GM21528 (cell line): Measurements from ENCODE around the gene CLTCL1.

Experiments
- ATAC-seq: cut with Tn5 transposase; IDR thresholded peaks from one replicate; pipeline ENCODE4 v1.9.1; 2021; ENCODE audit warnings: mild to moderate bottlenecking, moderate library complexity; ENCODE audit not compliant: unreplicated experiment, low FRiP score

CLTCL1 gene

DNA sequence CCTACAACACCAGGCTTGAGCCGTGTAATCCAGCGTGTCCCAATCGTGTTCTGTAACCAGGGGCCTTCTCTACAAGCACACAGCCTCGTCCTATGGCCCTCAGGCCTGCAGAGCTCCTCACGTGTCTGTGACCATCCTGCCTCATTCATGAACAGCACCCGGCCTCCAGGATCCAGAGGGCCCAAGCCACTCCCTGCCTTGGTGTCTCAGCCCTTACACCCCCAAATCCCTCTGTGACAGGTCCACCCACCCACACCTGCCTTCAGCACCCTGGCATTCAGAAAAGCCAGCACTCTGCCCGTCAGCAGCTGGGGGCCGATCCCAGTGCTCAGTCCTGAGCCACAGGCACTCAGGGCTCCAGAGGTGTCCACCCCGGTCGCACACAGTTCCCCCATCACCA is 154.6 kb downstream of the CLTCL1 start:
- no peak for ATAC-seq

DNA sequence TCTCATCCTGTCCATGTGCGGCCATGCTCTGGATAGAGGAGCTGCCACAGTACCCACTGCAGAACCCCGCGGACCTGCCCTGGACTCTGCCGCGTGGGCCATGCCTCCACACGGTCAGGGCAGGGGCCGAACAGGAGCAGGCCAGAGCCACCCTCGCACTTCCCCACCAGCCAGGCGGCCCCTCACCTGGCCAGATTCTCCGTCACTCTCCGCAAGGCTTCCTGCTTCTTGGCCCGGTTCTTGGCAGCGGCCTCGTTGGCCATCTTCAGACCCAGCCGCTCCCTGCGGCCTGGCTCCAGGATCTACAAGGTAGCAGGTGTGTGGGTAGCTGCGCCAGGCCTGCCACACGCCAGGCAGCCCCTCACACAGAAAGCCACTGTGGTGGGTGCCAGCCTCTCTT is 156.6 kb downstream of the CLTCL1 start:
- no peak for ATAC-seq

DNA sequence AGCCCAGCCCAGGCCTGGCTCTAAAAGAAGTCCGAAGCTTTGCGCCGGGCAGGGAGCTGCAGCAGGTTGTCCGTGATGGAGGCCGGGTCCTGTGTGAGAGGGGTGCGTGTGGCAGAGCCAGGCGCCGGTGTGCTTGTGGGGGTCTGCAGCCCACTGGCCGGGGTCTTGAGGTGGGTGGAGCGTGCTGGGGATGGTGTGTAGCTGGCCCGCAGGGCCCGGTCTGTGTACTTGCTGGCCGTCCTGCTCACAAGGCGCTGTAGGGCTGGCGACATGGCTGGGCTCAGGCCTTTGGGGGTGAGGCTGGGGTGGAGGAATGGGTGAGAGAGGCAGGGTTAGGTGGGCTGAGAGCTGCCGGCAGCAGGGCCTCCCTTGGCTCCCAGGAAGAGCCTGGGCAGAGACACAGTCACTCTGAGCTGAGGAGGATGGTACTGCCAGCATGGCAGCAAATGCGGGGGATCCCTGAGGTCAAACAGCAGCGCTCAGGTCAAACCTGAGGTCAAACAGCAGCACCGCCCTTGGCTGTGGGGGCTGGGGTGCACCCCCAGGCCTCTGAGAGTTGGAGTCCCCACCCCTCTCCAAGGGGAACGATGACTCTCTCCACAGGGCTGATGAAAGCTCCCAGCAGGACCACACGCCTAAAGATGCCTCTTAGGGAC is 157.2 kb downstream of the CLTCL1 start:
- no peak for ATAC-seq

DNA sequence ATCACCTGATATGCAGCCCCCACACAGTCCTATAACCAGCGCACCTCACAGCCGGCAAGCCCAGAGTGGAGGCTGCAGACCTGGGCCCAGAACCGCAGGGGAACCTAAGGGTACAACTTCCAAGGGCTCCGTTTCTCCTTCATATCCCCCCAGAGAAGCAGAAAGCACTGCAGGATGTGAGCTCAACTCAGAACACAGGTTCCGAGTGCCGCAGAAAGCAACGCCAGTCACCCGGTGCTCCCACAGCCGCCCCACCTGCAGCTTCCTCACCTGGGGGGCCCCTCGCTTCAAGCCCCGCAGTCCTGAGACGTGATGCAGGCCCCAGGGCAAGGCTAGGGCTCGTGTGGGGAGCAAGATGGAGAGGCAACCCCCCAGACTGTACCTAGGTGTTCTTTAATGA is 158.0 kb downstream of the CLTCL1 start:
- no peak for ATAC-seq

DNA sequence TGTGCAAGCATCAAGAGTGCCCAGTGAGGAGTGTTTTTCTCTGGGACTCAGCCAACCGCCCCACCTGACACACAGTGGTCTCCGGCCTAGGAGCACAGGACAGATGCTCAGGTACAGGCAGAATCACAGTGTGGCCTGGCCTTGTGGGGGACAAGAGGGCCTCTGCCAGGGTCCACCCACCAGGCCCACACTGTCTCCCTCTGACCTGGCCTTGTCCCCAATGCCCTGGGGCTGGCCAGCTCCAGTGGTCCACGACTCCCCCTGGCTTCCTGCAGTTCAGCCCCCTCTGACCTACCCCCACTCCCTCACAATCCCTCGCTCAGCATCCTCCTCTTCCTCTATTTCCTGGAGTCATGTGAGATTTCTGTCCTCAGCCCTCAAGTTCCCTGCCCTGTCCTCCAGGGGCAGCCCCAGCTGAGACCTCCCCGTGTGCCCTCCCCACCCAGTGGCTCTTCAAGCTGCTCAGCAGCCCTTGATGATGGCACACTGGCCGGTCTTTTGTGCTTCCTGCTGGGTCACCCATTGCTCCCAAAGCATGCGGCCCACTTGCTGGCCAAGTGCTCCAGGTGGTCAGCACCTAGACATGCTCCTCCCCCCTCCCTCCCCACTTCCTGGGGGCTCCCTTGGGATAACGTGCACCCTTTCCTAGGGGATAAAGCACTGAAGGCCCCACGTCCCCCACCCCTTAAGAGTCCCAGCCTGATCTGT is 158.7 kb downstream of the CLTCL1 start:
- ATAC-seq, result no peak

DNA sequence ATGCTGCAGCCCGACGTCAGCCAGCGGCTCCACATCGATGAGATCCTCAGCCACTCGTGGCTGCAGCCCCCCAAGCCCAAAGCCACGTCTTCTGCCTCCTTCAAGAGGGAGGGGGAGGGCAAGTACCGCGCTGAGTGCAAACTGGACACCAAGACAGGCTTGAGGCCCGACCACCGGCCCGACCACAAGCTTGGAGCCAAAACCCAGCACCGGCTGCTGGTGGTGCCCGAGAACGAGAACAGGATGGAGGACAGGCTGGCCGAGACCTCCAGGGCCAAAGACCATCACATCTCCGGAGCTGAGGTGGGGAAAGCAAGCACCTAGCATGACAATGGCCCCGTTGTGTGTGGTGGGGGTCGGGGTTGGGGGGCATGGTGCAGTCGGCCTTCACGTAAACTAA is 159.4 kb downstream of the CLTCL1 start:
- no peak for ATAC-seq

DNA sequence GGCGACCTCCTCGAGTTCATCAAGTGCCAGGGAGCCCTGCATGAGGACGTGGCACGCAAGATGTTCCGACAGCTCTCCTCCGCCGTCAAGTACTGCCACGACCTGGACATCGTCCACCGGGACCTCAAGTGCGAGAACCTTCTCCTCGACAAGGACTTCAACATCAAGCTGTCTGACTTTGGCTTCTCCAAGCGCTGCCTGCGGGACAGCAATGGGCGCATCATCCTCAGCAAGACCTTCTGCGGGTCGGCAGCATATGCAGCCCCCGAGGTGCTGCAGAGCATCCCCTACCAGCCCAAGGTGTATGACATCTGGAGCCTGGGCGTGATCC is 159.9 kb downstream of the CLTCL1 start:
- ATAC-seq, result no peak

DNA sequence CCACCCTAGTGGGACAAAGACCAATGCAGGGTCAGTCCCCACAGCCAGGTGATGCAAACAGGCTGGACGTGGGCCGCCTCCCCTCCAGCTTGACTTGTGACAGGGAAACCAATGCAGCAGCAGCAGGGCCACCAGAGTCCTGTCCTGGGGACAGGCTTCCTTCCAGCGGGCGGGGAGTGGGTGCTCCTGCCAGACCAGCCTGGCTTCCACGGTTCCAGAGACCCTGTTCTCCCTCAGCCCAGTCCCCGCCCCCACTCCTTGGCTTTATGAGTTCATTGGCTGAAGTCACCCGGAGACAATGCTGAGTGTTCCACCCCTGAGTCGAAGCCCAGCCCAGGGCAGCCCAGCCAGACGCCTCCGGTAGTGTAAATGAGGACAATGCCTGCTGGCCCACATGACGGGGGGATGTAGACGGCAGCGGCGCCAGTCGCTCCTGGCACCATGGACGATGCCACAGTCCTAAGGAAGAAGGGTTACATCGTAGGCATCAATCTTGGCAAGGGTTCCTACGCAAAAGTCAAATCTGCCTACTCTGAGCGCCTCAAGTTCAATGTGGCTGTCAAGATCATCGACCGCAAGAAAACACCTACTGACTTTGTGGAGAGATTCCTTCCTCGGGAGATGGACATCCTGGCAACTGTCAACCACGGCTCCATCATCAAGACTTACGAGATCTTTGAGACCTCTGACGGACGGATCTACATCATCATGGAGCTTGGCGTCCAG is 160.4 kb downstream of the CLTCL1 start, which contains the start of gene TSSK2:
TSS of gene TSSK2 (plus strand) at position 350 of the 726 bp plus-strand sequence. CDS start at position 442, 92 bp downstream.
- no peak for ATAC-seq

DNA sequence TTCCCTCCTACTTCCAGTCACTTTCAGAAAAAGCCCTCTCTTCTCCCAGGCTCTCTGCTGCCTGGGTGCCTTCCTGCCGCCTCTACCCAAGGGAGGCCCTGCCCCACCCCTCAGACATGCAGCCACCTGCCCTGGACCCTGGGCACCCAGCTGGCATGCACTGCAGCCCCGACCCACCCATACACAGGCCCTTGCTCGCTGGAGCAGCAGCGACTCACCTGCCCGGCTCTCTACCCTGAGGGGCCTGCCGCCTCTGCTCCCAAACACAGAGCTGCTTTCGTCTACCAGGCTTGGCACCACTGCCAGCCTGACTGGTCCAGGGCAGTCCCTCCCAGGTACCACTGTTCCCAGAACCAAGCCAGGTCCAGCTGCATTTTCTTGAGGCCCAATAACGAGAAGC is 161.6 kb downstream of the CLTCL1 start:
- no peak for ATAC-seq
